ENCODE data around the gene MLLT3.
A peak's percentile ranks its signal among the peaks of the same experiment; 100 is the strongest.

- TF ChIP-seq, protein P1, sequence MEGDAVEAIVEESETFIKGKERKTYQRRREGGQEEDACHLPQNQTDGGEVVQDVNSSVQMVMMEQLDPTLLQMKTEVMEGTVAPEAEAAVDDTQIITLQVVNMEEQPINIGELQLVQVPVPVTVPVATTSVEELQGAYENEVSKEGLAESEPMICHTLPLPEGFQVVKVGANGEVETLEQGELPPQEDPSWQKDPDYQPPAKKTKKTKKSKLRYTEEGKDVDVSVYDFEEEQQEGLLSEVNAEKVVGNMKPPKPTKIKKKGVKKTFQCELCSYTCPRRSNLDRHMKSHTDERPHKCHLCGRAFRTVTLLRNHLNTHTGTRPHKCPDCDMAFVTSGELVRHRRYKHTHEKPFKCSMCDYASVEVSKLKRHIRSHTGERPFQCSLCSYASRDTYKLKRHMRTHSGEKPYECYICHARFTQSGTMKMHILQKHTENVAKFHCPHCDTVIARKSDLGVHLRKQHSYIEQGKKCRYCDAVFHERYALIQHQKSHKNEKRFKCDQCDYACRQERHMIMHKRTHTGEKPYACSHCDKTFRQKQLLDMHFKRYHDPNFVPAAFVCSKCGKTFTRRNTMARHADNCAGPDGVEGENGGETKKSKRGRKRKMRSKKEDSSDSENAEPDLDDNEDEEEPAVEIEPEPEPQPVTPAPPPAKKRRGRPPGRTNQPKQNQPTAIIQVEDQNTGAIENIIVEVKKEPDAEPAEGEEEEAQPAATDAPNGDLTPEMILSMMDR (IDR thresholded peaks at IDR 0.05) = peak; percentile 72
- TF ChIP-seq EZH2phosphoT487 (IDR thresholded peaks at IDR 0.05) = no peak
Observed at GRCh38 chr9:20524776-20525175, 97.5 kb downstream of the MLLT3 start.
